Upper lobe of left lung (tissue), 4 donors: ENCODE results near the gene TOR1B.

Experiments used
- POLR2A ChIP-seq, 4 donors: fragments of 450-650 bp; IDR thresholded peaks; one replicate each; pipeline ENCODE4 v1.5.1; 2016 to 2017; ENCODE audit warnings: antibody characterized with exemption in 4 of 4, mild to moderate bottlenecking in 2 of 4
- POLR2AphosphoS5 ChIP-seq, 2 donors: sonication (generic); formaldehyde crosslinking; IDR thresholded peaks; one replicate each; pipeline ENCODE4 v1.5.1; 2017; ENCODE audit warnings: antibody characterized with exemption in 2 of 2
- TF ChIP-seq, protein P1 (sequence below), 6 experiments: fragments of 450-650 bp in 4 of 6; fragments of 200-600 bp in 2 of 6; sonication (generic) in 2 of 6; IDR thresholded peaks; one replicate each; pipeline ENCODE4 v1.5.1; 2016 to 2019; ENCODE audit warnings: antibody characterized with exemption in 6 of 6

- TF ChIP-seq POLR2AphosphoS5 (IDR thresholded peaks at IDR 0.05) (no peak), POLR2A (IDR thresholded peaks at IDR 0.05) (no peak)
- TF ChIP-seq, protein P1, sequence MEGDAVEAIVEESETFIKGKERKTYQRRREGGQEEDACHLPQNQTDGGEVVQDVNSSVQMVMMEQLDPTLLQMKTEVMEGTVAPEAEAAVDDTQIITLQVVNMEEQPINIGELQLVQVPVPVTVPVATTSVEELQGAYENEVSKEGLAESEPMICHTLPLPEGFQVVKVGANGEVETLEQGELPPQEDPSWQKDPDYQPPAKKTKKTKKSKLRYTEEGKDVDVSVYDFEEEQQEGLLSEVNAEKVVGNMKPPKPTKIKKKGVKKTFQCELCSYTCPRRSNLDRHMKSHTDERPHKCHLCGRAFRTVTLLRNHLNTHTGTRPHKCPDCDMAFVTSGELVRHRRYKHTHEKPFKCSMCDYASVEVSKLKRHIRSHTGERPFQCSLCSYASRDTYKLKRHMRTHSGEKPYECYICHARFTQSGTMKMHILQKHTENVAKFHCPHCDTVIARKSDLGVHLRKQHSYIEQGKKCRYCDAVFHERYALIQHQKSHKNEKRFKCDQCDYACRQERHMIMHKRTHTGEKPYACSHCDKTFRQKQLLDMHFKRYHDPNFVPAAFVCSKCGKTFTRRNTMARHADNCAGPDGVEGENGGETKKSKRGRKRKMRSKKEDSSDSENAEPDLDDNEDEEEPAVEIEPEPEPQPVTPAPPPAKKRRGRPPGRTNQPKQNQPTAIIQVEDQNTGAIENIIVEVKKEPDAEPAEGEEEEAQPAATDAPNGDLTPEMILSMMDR (IDR thresholded peaks at IDR 0.05): no peak
These were observed 16.5 kb upstream of the TOR1B start for GRCh38 chr9:129786481-129786880.
